ENCODE data around the gene C1orf185.
"Not testable (repeated sequence)": the region's sequence is repeated elsewhere in the genome, so short reads cannot be mapped to it uniquely, and the experiment has no call there.

The C1orf185 gene

GRCh38 chr1:51137696-51138095, 35.7 kb downstream of the C1orf185 start:
- not testable (repeated sequence) for DNase-seq (ENCODE audit: low read depth, low spot score)

GRCh38 chr1:51139474-51139873, 37.4 kb downstream of the C1orf185 start:
- no peak for DNase-seq (ENCODE audit: low read depth, low spot score)

GRCh38 chr1:51147394-51147793, 45.4 kb downstream of the C1orf185 start:
- DNase-seq (ENCODE audit: low read depth, low spot score), result no peak

GRCh38 chr1:51154776-51155175, 52.7 kb downstream of the C1orf185 start:
- no peak for DNase-seq (ENCODE audit: low read depth, low spot score)

GRCh38 chr1:51156752-51157151, 54.7 kb downstream of the C1orf185 start:
- DNase-seq (ENCODE audit: low read depth, low spot score), result no peak

- no peak for DNase-seq (ENCODE audit: low read depth, low spot score)
Observed at GRCh38 chr1:51157395-51157794, 55.4 kb downstream of the C1orf185 start.

GRCh38 chr1:51158263-51158662, 56.2 kb downstream of the C1orf185 start:
- DNase-seq (ENCODE audit: low read depth, low spot score), result no peak

- not testable (repeated sequence) for DNase-seq (ENCODE audit: low read depth, low spot score)
Observed at GRCh38 chr1:51162560-51162959, 60.5 kb downstream of the C1orf185 start.

GRCh38 chr1:51165540-51165939, 63.5 kb downstream of the C1orf185 start:
- no peak for DNase-seq (ENCODE audit: low read depth, low spot score)

- DNase-seq (ENCODE audit: low read depth, low spot score), result no peak
Observed at GRCh38 chr1:51168266-51168845, 66.3 kb downstream of the C1orf185 start.

- no peak for DNase-seq (ENCODE audit: low read depth, low spot score)
Observed at GRCh38 chr1:51168936-51169335, 66.9 kb downstream of the C1orf185 start.

GRCh38 chr1:51170342-51170741, 68.3 kb downstream of the C1orf185 start:
- no peak for DNase-seq (ENCODE audit: low read depth, low spot score)

- no peak for DNase-seq (ENCODE audit: low read depth, low spot score)
Observed at GRCh38 chr1:51172811-51173210, 70.8 kb downstream of the C1orf185 start.

GRCh38 chr1:51175278-51175677, 73.2 kb downstream of the C1orf185 start:
- no peak for DNase-seq (ENCODE audit: low read depth, low spot score)

- DNase-seq (ENCODE audit: low read depth, low spot score), result not testable (repeated sequence)
Observed at GRCh38 chr1:51177988-51178387, 76.0 kb downstream of the C1orf185 start.

GRCh38 chr1:51188230-51188629, 86.2 kb downstream of the C1orf185 start:
- no peak for DNase-seq (ENCODE audit: low read depth, low spot score)

GRCh38 chr1:51189421-51190073, 87.5 kb downstream of the C1orf185 start:
- no peak for DNase-seq (ENCODE audit: low read depth, low spot score)

GRCh38 chr1:51190961-51191360, 88.9 kb downstream of the C1orf185 start:
- no peak for DNase-seq (ENCODE audit: low read depth, low spot score)

GRCh38 chr1:51192213-51192843, 90.3 kb downstream of the C1orf185 start:
- no peak for DNase-seq (ENCODE audit: low read depth, low spot score)

- no peak for DNase-seq (ENCODE audit: low read depth, low spot score)
Observed at GRCh38 chr1:51193564-51193963, 91.5 kb downstream of the C1orf185 start.
